Renal cortex interstitium (tissue), 15 donors: ENCODE results near the gene SSC5D. TPM values are rescaled to one million over a fixed set of nuclear protein-coding genes. Genes with fewer than 3 reads are reported as not detected.
"Not testable (repeated sequence)": the region's sequence is repeated elsewhere in the genome, so short reads cannot be mapped to it uniquely, and the experiment has no call there.

ENCODE experiments used
- DNase-seq, 11 donors: peaks; one replicate each; pipeline ENCODE4 v3.0.0-alpha.2; 2013; ENCODE audit warnings: low read depth in 9 of 11, low spot score in 4 of 11; ENCODE audit errors: extremely low read depth in 1 of 11
- long read RNA-seq, 16 experiments: transcript quantifications; one replicate each; lab custom pipeline, GENCODE V29; 2026
- polyA plus RNA-seq, 3 donors: library from polyadenylated mRNA; unstranded; fragments of 120-200 nt; gene quantifications; one replicate each; pipeline ENCODE4 v1.2.1, GENCODE V29; 2013; ENCODE audit not compliant: insufficient read length in 3 of 3

Gene SSC5D
- polyA plus RNA-seq, result 1 to 10 TPM; 1.5 to 2.5 (median 1.6) TPM
- long read RNA-seq, donor 1, result 0 reads
- long read RNA-seq, donor 2, result 0 reads
- long read RNA-seq, donor 3, result 0 reads
- long read RNA-seq, donor 4, result 0 reads
- long read RNA-seq, donor 5, result 0 reads
- long read RNA-seq, donor 6, result 0 reads
- long read RNA-seq, donor 7, result 0 reads
- long read RNA-seq, donor 8, result 0 reads
- long read RNA-seq, donor 9, result 0 reads
- long read RNA-seq, donor 10, result 0 reads
- long read RNA-seq, donor 11, result 0 reads
- long read RNA-seq, donor 12, result 0 reads
- long read RNA-seq, donor 13, result 0 reads
- long read RNA-seq, donor 14, result 0 reads
- long read RNA-seq, donor 15, result 0 reads
- long read RNA-seq, donor 16, result 0 reads

DNA sequence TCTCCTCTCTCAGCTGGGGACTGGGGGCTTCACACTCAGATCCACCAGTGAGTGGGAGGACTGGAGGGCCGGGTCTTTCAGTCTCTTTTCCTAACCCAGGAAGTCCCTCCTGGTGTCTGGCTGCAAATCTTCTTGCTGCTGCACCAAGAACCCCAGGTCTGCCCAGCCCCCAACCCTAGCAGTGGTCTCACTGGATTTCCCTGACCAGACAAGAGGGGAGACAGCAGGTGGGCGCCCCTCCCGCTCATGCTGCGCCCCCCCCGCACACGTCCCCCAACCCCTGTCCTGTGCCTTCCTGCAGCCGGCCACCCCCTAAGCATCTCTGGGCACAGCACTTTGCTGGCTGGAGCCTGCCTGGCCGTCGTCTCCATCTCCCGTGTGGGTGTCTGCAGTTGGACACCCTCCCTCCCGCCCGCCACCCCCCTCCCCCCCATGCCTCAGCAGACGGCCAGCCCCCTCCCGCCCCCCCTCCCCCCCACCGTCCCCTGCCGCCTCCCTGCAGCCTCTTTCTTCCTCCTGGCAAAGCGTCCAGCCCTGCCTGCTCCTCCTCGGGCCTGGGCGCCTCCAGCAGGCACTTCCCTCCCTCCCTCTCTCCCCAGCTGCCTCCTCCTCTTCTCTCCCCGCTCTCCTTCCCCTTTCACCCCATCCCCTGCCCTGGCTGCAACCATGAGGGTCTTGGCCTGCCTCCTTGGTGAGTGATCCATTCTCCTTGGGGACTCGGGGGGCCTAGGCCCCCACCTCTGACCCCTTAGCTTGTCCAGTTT is at the start of gene SSC5D:
Gene SSC5D (plus strand): TSS at position 513 of the 764 bp plus-strand sequence. CDS start 154 bp downstream, at position 667.
- no peak for DNase-seq

DNA sequence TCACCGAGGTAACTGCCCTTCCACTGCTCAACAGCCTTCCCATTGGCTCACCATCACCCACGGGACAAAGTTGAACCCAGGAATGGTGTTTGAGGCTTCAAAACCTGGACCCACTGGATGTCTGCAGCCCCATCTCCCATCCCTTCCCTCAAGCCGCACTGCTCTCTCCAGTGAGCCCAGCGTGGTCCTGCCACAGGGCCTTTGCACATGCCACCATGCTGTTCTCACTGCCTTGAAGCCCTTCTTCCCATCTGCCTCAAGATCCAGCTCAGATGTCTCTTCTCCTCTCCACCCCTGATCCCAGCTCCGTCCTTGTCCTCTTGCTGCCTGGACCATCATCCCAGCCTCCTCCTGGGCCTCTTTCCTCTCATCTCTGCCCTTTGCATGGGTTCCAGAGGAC is 49.2 kb upstream of the SSC5D start:
- no peak for DNase-seq

DNA sequence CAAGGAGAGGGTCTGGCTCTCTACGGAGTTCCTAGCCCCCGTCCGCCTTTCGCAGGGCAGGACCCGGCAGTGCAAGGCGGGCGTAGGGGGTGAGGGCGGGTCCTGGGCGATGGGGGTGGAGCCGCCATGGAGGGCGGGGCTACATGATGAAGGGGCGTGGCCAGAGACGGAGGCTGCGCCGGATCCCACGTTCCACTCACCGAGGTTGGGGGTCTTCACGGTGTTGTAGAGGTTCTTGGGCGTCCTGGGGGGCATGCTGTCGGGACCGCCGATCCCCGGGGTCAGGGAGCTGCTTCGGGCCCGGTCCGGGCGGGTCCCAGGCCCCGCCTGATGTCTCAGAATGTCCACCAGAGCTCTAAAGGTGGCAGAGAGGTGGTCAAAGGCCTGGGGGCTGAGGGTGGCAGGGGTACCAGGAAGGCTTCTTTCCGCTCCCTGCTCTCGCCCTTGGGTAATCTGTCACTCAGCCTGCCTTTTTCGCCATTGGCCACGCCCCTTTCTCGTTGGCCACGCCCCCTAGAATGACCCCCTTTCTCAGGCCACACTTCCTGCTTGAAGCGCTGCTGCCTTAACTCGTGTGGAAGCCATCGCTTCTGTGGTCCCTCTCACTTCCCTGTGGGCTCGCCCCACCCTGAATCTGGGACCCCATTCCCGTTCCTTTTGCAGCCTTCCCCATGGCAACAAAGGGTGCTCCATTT is 47.7 kb upstream of the SSC5D start:
- DNase-seq, result no peak

GRCh38 chr19:55441319-55441691 is 46.9 kb upstream of the SSC5D start:
- no peak for DNase-seq

DNA sequence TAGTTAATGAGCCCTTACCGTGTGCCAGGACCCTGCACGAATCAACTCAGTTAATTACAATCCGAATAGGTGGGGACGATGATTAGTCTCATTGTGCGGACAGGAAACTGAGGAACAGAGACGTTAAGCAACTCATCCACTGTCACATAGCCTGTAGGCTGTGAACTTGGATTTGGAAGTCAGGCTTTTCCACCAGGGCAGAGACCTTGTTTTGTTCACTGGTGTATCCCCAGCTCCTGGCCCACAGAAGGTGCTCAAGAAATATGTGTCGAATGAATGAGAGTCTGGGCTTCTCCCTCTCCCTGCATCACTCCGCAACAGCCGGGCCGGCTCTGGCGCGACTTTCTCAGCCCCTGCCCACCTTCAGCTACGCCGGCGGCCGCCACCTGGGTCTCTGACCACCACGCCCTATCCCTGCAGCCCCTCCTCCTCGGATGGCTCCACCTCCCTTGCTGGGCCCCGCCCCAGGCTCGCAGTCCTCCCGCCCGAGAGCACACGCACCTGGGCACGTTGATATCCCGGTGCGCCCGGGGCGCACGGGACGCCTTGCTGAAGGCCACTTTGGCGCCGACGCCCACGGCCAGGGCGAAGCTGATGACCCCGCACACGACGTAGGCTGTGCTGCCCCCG is 46.4 kb upstream of the SSC5D start:
- no peak for DNase-seq

DNA sequence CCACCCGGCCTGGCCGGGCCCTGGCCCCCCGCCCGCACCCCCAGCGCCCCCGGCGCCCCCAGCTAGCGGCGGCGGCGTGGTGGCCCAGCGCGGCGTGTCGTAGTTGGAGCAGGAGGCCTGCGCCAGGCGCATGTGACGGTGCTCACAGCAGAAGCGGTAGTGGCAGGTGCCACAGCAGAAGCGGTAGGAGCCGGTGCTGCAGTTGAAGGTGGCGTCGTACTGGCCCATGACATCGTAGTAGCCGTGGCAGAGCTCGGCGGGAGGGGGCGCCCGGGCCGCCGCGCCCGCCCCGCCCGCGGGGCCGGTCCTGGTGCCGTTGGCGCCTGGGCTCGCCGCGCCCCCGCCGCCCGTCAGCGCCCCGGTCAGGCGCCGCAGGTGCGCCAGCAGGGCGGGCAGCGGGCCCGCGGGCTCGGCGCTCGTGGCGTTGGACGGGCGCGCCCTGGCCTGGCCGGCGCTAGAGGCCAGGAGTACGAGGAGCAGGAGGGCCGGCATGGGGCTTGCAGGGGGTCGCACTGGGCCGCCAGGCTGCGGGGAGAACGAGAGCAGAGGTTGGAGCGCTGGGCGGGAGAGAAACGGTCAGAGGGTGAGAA is 45.8 kb upstream of the SSC5D start:
- no peak for DNase-seq

DNA sequence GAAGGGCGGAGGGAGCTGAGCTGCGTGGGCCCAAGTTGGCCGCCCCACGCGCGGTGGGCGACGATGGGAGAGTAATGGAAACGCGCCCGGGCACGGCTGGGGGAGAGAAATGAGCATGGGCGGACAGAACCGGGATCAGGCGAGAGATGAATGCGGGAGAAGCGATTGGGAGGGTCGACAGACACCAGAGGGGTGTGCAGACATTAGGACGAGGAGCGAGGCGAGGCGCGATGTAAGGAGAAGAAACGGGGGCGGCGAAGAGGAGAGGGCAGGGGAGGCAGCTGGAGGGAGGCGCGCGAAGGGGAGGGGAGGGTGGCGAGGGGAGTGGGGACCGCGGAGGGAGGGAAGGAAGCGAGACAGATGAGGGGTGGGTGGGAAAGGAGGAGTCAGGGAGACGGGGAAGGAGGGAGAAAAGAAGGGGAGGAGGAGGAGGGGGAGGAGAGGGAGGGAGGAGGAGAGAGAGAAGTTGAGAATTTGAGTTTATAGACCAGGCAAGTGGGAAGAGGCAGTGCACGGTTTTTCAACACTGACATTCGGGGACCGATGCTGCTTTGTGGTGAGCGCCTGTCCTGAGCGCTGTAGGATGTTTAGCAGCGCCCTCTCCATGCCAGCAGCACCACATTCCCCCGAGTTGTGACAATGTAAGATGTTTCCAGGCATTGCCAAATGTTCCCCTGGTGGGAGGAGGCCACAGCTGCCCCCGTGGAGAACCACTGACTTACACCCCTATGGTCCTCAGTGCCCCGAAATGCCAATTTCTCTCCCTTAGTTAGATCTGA is 45.0 kb upstream of the SSC5D start, which contains the start of gene SHISA7:
Gene SHISA7 (minus strand): TSS at position 256 of the 779 bp plus-strand sequence. CDS start 437 bp downstream, outside the sequence.
- DNase-seq, result no peak

GRCh38 chr19:55443824-55444480 is 44.3 kb upstream of the SSC5D start:
- no peak for DNase-seq

DNA sequence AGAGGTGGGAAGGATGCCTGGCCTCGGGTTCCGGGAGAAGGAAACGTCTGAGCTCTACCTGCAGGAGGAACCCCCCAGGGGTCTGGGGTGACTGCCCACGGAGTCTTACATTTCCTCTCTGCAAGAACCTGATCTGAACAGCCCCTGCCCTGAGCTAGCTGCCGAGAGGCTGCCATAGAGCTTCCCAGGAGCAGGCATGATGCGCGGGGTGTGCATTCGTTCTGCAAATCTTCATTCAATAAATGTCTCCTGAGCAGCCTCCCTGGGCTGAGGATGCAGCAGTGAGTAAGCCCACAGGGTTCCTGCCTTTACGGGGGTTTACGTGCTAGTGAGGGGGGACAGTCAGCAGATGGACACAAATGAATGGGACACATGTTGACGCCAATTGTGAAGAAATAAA is 43.6 kb upstream of the SSC5D start:
- DNase-seq, result no peak

DNA sequence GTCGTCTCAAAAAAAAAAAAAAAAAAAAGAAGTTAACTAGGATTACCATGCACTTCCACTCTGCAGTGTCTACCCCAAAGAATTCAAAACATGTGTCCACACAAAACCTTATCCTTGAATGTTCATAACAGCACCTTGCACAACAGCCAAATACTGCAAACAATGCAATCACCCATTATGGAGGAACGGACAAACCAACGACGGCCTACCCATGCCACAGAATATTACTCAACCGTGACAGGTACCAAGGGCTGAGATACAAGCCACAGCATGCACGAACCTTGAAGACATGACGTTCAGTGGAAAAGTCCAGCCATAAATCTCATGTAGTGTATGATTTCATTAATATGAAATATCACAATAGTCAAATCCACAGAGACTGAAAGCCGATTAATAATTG is 42.2 kb upstream of the SSC5D start:
- no peak for DNase-seq

DNA sequence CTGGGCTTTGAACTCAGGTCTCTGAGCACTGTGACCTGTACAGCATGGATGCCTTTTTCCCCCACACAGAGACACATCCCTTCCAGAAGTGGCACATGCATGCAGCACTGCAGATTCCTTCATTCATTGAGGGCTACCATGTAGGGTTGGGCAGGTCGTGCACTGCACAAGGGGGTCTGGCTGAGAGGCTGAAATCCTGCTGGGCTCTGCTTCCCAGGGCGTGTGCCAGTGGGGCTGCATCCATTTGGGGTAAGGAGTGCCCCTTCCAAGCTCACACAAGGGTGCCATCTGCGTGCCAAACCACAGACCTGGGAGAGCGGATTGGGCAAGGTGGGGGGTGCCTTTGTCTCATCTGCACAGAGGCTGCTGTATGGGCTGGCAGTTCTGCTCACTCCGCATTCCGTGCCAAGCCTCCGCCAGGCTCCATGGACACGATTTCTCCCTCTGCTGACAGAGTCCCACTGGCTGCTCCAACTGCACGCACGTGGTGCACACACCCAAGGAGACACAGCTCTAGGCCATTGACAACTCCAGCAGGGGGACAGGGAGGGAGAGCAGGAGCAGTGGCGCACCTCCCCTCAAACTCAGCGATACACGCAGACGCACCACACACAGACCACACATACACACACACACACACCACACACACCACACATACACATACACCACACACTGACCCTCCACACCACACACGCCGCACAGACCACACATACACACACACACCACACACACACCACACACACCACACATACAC is 40.6 kb upstream of the SSC5D start:
- no peak for DNase-seq

DNA sequence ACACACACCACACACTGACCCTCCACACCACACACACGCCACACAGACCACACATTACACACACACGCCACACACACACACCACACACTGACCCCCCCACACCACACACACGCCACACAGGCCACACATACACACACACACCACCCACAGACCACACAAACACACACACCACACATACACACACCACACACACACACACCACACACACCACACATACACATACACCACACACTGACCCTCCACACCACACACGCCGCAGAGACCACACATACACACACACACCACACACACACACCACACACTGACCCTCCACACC is 40.1 kb upstream of the SSC5D start:
- not testable (repeated sequence) for DNase-seq

GRCh38 chr19:55449469-55449868 is 38.8 kb upstream of the SSC5D start:
- no peak for DNase-seq

GRCh38 chr19:55451163-55451964 is 36.9 kb upstream of the SSC5D start:
- DNase-seq, result no peak

DNA sequence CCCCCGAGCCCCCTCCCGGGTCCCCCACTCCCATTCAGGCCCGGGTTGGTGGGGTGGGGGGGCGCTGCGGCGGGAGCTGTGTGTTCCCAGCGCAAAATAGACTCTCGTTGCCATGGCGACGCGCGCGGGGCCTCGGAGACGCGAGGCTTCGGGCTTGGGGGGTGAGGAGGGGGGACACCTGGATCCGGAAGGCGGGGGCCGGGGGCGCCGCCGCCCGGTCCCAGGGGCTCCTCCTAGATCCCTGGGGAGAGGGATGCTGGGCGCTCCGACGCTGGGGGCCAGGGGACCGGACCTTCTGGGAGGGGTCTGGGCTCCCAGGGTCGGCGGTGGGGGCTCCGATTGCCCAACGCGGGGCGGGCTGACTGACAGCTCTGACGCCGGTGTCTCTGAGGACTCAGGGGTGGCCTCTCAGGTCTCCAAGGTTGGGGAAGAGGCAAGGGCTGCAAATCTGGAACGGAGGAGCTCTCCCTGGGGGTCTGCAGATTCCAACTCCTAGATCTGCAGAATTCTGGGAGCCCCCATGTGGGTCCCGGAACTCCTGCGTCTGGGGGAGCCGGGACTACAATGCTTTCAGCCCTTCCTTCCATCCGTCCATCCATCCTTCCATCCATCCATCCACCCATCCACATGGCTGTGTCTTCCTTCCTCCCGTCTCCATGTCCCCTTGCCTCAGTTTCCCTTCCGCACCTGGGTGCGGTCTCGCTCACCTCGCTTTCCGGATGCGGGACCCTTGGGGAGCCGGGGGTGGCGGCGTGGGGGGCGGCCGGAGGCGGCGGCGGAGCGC is 36.1 kb upstream of the SSC5D start:
- DNase-seq, result no peak
